ENCODE data around the gene BCL6B.

Gene BCL6B

GRCh38 chr17:7010523-7010922 lies 12.3 kb upstream of the BCL6B start:
- DNase-seq (ENCODE audit: low read depth) = no peak
- TF ChIP-seq CTCF (IDR thresholded peaks at IDR 0.05; ENCODE audit: low read length, missing control alignments) = no peak
- H3K4me3 ChIP-seq (replicated peaks; ENCODE audit: low read depth, low read length) = peak overlapping the region; percentile 88

- no peak for TF ChIP-seq CTCF (IDR thresholded peaks at IDR 0.05; ENCODE audit: low read length, missing control alignments)
- no peak for DNase-seq (ENCODE audit: low read depth)
- H3K4me3 ChIP-seq (replicated peaks; ENCODE audit: low read depth, low read length) = peak overlapping the region; percentile 88
These were observed 11.4 kb upstream of the BCL6B start for GRCh38 chr17:7011415-7011814.

- no peak for DNase-seq (ENCODE audit: low read depth)
- TF ChIP-seq CTCF (IDR thresholded peaks at IDR 0.05; ENCODE audit: low read length, missing control alignments) = no peak
- H3K4me3 ChIP-seq (replicated peaks; ENCODE audit: low read depth, low read length) = peak overlapping the region; percentile 88
These were observed 11.0 kb upstream of the BCL6B start for GRCh38 chr17:7011942-7012254.

- peak overlapping the region; percentile 88 for H3K4me3 ChIP-seq (replicated peaks; ENCODE audit: low read depth, low read length)
- peak; percentile 97 for DNase-seq (ENCODE audit: low read depth)
- TF ChIP-seq CTCF (IDR thresholded peaks at IDR 0.05; ENCODE audit: low read length, missing control alignments) = peak; percentile 34
These were observed 8.4 kb upstream of the BCL6B start for GRCh38 chr17:7014261-7014994.

- TF ChIP-seq CTCF (IDR thresholded peaks at IDR 0.05; ENCODE audit: low read length, missing control alignments) = no peak
- peak; percentile 50 for DNase-seq (ENCODE audit: low read depth)
- peak overlapping the region; percentile 88 for H3K4me3 ChIP-seq (replicated peaks; ENCODE audit: low read depth, low read length)
These were observed 7.6 kb upstream of the BCL6B start for GRCh38 chr17:7014995-7015958.

- no peak for DNase-seq (ENCODE audit: low read depth)
- TF ChIP-seq CTCF (IDR thresholded peaks at IDR 0.05; ENCODE audit: low read length, missing control alignments) = no peak
- H3K4me3 ChIP-seq (replicated peaks; ENCODE audit: low read depth, low read length) = no peak overlapping the region
These were observed 6.4 kb upstream of the BCL6B start for GRCh38 chr17:7016418-7016817.
